GM18526 (cell line): ENCODE measurements around the gene FAM25G.
"Not testable (repeated sequence)": the region's sequence is repeated elsewhere in the genome, so short reads cannot be mapped to it uniquely, and the experiment has no call there.

Source experiments
- POLR2A ChIP-seq: IDR thresholded peaks from 3 replicates; pipeline ENCODE4 v1.6.1; 2011; ENCODE audit not compliant: insufficient read length; ENCODE audit errors: extremely low read depth

FAM25G gene

GRCh38 chr10:47491600-47491999 lies at the start of gene FAM25G:
Gene FAM25G (minus strand): TSS chr10:47491700. CDS start chr10:47491674, 26 bp downstream.
- TF ChIP-seq POLR2A, result not testable (repeated sequence)

DNA sequence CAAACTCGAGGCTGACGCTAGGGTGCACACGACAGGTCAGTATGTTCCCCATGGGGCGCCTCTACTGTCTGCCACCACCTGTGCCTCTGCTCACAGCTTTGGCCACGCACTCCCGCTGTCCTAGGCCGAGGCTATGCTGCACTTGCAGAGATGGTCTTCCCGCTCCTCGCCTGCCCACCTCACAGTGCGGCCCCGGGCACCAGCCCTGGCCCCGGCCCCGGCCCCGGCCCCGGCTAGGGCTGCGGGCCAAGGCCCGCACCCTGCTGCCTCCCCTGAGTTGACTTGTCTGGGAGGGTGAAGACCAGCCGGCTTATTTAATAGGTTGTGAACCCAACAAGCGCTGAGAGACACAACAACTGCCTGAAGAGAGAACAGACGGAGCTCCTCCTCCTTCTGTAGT lies 32.0 kb upstream of the FAM25G start, which contains the start of gene AGAP9:
Gene AGAP9, minus strand, starts transcription at position 164 of the 400 bp plus-strand sequence. Its CDS starts 112 bp downstream, at position 52.
- not testable (repeated sequence) for TF ChIP-seq POLR2A

DNA sequence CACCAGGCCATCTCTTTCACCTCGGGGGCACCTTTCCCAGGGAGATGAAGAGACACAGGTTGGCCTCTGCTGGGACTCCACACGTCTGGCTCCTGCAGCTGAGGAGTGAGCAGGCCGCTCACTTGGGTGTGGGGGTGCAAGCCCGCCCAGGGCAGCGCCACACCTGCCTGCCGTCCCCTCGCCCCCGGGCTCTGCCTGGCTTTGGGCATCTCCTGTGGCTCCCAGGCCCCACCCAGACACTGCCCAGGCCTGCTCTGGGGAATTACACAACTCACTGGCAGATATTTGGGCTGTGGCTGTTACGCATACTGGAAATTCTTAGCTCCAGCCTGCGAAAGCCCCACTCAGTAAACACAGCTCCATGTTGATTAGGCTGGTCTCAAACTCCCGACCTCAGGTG lies 7.6 kb downstream of the FAM25G start, which contains the start of gene ANXA8:
Gene ANXA8, minus strand, starts transcription at position 193 of the 400 bp plus-strand sequence. Its CDS starts 182 bp downstream, at position 11.
- TF ChIP-seq POLR2A, result not testable (repeated sequence)

GRCh38 chr10:47458466-47459154 lies 32.9 kb downstream of the FAM25G start:
- TF ChIP-seq POLR2A, result no peak

DNA sequence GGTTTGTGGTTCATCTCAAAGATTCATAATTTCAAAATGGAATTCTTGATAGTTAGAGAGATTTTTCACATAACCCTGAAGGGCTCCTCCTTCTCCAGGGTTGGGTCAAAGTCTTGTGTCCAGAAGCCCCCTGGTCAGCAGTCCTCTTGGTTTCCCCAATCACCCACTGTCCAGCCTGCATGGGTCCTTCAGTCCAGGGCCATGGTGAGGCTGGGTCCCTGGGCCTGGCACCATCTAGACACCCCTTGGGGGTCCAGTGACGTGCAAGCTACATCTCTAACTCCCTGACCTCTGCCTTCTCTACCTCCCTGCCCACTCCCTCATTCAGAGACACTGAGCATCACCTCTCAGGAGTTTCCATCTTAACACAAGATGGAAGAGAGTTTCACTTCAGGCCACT lies 33.7 kb downstream of the FAM25G start:
- no peak for TF ChIP-seq POLR2A

GRCh38 chr10:47457528-47457820 lies 34.0 kb downstream of the FAM25G start:
- TF ChIP-seq POLR2A, result no peak

DNA sequence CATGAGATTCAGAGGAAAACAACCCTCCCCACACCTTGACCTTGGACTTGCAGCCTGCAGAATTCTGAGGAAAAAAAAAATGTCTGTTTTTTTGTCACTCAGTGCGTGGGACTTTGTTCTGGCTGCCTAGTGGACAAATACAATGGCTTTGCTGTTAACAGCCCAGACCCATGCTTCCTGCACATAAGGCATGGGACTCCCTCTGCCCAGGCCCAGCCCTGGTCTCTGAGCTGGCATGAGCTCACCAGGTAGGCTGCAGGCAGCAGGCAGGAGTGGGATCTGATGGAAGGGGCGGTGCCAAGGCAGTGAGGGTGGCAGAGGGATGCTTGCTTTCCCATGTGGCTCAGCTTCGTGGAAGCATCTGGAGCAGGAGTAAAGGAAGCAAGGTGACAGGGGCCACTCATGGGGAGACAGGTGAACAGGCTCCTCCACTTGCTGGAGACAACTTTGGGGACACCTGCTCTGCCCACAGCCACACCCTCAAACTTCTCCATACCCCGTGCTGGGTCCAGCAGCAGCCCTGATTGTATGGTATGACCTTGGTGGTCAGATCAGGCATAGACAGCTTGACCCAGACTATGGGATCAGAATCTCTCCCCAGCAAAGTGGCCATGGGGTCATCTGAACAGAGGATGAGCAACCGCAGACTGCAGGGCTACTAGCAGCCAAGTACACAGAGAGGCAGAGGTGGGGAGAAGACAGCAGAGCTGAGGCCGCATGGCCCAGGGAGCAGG lies 34.5 kb downstream of the FAM25G start:
- TF ChIP-seq POLR2A, result no peak

DNA sequence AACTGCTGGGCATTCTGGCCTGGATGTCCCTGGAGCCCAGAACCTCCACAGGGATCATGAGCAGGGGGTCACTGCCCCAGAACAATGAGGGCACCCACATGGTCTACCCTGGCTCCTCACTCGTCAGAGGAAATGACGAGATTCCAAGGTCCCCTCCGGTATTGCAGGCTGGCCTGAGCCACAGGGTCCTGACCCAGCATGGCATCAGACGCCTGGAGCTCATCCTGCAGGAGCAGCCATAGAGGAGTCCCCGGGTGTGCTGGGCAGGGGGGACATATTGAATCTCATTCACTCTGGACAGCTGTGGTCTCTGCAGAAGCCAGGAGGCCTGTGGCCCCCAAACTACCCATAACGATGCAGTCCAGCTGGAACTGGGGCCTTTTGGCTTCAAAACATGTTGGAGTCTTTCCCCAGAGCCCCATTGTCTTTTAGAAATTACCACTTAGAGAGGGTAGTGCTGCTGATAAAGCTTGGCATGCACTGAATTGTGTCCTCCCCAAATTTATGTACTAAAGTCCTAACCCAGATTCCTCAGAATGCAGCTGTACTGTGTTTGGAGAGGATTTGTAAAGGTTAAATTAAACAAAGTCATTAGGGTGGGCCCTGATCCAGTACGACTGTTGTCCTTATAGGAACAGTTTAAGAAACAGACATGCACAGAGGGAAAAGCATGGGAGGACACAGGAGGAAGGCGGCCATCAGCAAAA lies 35.3 kb downstream of the FAM25G start:
- TF ChIP-seq POLR2A, result no peak

- TF ChIP-seq POLR2A, result no peak
These were observed 36.8 kb downstream of the FAM25G start for GRCh38 chr10:47454780-47455058.

- no peak for TF ChIP-seq POLR2A
These were observed 37.3 kb downstream of the FAM25G start for GRCh38 chr10:47454008-47454779.

- TF ChIP-seq POLR2A, result no peak
These were observed 38.1 kb downstream of the FAM25G start for GRCh38 chr10:47453141-47454007.

DNA sequence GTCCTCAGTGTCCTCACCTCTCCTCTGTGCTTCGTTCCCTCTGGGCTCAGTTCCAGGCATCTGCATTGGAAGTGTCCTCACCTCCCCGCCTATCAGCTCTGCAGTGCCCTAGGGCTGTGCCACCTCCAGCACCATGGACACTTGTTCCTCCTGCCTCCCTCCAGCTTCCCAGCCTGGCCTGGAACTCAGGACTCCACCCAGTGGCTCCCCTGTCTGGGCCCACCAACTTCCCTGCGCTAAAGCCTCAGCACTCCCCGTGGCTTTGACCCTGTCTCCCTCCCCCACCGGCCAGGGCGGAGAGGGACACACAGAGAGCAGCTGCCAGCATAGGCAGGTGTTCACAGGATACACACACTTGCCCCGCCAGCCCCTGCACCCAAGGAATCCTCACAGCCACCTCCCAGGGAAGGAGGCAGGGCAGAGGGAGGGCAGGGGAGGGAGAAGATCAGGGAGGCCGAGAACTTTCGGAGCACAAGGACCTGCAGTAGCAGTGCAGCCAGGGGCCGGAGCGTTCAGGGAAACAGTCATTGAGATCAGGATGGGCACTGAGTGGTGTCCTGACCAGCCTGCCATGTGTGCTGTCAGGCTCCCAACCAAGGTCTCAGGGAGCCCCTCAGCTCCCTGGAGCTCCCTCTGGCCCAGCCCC lies 38.9 kb downstream of the FAM25G start:
- no peak for TF ChIP-seq POLR2A

DNA sequence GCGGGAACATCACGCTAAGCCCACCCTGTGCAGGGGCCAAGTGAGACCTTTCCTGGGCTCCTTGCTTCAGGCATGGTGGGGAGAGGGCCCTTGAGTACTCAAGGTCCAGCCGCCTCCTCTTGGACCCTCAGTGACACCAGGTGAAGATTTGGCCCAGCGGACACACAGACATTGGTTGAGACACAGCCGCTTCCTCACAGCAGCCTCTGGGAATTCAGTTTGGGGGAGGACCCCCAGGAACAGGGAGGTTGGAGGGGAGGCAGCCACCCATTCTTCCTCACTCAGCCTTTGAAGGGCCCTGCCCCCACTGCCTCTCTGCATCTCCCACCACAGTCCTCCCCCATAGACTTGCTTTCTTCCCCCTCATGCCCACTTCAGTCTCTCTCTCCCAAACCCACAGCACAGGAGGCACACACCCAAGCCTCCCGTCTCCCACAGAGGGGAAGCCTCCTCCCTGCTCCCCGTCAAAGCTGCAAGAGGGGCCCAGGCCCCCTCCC lies 39.5 kb downstream of the FAM25G start:
- no peak for TF ChIP-seq POLR2A

DNA sequence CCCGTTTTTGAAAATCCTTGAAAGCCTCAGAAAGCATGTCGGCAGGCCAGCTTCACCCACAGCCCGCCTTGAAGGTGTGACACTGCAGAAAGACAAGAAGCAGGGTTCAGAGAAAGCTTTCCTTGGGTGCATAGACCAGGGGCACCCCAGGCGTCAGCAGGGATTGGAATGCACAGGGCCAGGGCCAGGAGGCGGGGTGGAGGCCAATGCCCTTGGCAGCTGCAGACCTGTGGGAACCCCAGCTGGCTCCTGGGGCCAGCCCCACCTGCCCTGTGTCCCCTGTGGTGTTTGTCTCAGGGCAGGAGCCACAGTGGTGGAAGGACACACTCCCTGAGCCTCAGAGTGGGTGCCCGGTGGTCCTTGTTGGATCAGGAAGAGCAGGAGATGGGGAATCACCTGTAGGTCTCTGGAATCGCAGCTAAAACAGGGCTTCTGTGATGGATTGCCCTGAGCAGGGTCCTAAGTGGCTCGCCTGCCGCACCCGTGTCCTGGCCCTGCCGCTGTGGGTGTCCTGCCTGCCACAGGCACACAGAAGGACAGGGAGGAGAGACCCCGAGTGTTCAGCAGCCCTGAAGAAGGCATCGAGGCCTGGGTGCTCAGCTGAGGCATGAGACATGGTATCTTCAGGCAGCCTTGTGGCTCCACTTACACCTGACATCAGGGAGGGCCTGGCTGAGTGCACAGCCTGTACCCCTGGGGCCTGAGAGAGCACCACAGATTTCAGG lies 40.1 kb downstream of the FAM25G start:
- no peak for TF ChIP-seq POLR2A

DNA sequence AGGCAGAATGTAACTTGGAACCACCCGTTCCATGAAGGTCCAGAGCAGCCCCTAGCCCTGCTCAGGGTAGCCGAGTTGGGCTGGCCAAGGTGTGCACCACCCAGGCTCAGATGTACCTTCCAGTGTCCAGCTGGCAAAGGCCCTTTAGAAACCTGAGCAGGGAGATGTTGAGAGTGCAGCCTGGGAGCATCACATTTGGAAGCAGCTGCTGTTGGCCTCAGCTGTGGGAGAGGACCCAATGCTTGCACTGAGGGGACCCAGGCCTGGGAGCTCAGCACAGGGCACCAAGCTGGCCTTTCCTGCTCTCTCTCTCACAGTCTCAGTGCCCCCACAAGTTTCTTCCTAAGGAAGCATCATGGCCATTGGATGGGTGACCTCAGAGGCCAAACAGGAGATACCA lies 41.1 kb downstream of the FAM25G start:
- no peak for TF ChIP-seq POLR2A
